Frontal cortex (tissue), 4 donors: ENCODE results near the gene DGCR2. TPM values are rescaled to one million over a fixed set of nuclear protein-coding genes. Genes with fewer than 3 reads are reported as not detected.
"Not testable (repeated sequence)": the region's sequence is repeated elsewhere in the genome, so short reads cannot be mapped to it uniquely, and the experiment has no call there.

ENCODE experiments used
- DNase-seq, 2 donors: peaks; one replicate each; pipeline ENCODE4 v3.0.0; 2012; ENCODE audit warnings: low spot score in 2 of 2
- FAIRE-seq: peaks from 2 replicates; lab custom pipeline; 2012; peaks lifted over from hg19 to GRCh38; lab: Jason Lieb, UNC
- total RNA-seq: library from RNA; depleted of rRNA; stranded (reverse); fragments of >200 nt; gene quantifications from one replicate; pipeline ENCODE4 v1.2.3, GENCODE V29; 2014
- donor health status: control.
- donor health status: control.
- donor health status: control.

The DGCR2 gene
- total RNA-seq, 1 donor from 2014 or later = 65.2 TPM

DNA sequence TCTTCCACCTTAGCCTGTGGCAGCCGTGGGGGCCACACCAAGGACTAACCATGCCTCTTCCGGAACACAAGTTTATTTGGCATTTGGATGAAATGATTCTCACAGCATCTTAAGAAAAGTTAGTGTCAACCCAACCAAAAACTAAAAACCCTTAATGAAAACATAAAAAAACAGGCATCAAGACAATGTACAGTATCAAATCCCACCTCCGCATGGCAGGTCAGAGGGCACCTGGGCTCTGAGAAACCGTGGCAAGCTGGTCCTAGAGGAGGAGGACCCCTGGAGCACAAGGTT, 86.0 kb downstream of the DGCR2 start:
- FAIRE-seq (no peak), DNase-seq (no peak)

DNA sequence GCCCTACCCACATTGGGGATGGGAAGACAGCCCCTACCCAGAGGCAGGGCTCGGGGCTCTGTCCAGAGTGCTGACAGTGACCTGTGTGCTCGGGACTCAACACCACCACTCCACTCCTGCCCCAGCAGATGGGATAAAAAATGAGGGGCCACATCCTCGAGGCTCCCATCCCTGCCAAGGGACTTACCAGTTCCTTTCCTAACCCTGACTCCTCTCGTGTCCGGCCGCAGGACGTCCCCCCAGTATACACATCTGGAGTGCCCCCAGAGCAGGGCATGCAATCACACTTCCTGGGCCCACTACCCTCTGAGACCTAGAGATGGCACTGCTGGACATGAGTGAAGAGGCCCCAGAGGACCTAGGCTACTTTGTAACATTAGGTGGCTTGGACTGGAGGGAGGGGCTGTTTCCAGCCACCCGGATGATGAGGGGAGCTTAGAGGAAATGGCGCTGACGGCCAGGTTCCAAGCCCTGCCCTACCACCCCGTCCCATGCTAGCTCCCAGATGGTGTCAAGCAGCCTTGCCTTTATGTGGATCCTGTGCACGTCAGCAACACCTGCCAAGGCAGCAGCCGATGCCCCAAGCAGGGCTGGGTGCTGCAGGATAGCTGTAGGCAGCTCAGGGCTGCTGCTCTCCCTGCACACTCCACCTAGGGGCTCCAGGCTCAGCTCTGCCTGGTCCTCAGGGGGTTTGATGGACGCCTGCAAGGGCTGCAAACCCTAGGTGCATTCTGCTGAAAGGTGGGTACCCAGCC, 86.6 kb downstream of the DGCR2 start:
- FAIRE-seq (no peak), DNase-seq (no peak)

DNA sequence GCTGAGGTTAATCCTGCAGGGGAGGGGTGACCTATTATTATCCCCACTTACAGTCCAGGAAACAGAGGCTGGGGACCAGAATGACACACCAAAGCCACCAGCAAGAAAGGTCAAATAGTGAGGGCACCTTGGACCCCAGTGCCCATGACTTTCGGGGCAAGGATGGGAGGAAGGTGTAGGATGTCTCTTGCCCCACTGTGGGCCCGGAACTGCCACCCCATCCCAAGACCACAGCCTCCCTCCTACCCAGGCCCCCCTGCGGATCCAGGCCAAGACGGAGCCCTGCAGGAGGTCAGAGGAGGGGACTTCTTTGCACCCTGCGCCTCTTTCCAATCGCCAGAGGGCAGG, 87.1 kb downstream of the DGCR2 start:
- not testable (repeated sequence) for FAIRE-seq, DNase-seq

DNA sequence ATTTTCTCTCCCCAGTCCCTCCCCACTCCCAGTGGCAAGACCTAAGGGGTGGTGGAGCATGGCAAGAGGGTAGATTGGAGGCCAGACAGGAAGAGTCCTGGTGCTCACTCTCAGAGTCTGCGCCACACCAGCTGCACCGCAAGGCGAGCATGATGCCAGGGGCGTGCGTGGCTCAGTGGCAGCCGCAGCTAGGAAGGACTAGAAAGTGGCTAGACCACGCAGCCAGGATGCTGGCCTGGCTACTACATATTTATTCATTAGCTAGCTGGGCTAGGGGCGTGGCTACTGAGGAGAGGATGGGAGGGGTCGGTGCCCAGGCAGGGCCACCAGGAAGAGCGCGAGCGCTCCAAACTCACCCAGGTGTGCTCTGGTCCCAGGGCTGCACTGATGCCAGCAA, 87.5 kb downstream of the DGCR2 start:
- FAIRE-seq = not testable (repeated sequence)

DNA sequence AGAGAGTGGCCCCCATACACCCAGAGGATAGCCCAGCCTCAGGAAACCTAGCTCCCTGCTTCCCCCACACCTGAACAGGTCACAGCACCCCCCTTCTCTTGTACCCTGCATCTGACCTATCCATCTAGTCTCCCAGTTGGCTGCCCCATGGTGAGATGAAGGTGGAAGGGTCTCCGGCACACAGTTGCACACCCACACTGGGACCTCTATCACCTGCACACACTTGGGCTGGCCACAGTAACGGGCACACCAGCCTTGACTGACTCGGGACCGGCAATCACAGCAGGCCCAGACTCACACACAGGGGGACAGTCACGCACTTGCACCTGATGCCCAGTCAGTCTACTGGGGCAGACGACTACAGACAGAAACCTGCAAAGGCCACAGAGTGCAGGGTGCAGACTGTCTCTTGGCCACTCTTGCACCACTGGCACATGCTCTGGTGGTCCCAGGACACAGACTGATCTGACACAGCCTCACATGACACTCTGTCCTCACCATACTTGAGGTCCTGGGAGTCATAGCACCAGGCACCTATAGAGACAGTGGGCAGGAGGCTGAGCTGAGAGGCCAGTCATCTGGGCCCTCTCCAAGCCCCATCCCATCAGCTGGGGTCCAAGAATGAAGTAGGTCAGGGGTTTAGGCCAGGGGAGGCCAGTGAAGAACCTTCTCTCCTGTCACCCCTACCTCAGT, 88.0 kb downstream of the DGCR2 start:
- DNase-seq, FAIRE-seq: not testable (repeated sequence)

More for the DNA sequence above, 87.5 kb downstream of the DGCR2 start:
- DNase-seq = not testable (repeated sequence)

DNA sequence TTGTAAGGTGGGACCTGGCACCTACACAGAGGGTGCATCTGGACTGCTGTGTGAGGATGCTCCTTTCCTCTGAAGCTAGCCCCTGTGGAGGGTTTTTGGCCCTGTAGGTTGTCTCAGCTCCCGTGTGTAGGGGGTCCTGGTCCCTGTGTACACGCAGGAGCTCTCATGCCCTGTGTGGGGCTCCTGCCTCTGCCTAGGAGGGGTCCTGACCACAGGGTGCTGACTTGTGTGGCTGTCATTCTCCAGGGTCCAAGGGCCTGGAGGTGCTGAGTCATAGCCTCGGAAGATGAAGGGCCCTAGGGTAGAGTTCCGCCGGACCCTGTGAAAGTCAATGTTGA, 88.7 kb downstream of the DGCR2 start:
- not testable (repeated sequence) for FAIRE-seq, DNase-seq

DNA sequence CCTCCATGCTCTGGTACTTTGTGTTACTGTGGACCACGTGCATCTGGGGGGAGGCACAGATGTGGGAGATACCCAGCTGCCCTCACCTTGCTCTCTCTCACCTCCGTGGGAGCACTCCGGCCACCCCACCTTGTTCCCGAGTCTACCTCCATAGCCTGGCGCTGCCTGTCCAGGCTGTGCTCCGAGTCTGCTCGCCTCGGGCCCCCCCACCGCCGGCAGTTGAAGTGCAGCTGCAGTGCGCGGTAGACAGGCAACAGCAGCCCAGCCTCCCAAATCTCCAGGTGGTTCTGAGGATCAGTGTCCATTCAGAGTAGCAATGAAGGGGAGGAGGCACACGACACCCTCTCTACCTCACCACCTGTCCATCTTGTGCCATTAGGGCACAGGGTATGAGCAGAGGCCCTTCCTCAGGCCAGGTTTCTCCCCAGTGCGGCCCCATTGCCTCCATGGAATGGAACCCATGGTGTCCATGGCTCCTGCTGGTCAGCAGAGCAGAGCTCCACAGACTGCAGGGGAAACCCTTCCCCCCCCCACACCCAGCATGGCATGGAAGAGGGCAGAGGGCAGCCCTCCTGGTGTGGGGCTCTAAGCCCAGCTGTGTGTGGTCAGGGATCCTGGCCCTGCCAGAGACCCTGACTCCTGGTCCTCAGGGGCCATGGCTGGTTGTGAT, 89.2 kb downstream of the DGCR2 start:
- not testable (repeated sequence) for DNase-seq, FAIRE-seq

DNA sequence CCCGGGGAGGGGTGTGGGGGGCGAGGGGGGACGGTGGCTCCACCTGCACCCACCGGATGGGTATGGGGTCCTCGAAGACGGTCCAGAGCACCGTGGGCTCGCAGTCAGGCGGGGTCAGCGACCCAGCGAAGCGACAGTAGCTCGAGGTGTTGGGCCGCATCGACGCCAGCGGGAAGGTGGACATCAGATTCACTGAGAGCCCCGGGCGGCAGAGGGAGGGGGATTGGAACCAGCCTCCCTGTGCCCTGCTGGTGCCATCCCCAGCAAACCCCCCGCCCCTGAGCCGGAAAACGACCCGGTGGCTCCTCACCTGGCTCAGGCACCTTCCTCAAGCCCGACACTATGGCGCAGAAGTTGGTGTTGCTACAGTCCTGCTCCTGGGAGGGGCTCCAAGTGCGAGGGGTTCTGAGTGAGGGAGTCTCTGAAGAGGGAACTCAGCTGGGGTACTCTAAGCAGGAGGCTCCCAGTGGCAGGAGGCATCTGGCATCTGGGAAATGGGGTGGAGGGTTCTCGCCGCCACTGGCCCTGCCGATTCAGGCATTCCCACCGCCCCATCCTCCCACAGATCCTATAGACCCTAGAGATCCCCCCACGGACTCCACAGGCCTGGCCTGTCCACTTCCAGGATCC, 89.9 kb downstream of the DGCR2 start:
- FAIRE-seq, DNase-seq: not testable (repeated sequence)

DNA sequence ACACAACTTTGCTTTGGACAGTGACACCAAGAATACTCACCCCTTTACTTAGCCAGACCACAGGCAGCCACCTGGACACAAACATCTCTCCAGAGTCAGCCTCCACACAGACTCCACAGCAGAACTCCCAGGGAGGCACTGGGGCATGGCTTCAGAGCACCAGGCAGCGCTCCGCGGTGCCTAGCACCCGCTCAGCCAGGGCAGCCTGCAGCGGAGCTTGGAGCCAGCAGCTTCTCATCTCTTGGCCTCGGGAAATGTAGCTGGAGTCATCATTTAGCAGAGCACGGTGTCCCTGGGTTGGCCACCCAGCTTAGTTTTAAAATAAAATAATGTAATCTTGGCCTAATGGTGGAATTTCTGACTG, 91.3 kb downstream of the DGCR2 start:
- FAIRE-seq, DNase-seq: not testable (repeated sequence)

DNA sequence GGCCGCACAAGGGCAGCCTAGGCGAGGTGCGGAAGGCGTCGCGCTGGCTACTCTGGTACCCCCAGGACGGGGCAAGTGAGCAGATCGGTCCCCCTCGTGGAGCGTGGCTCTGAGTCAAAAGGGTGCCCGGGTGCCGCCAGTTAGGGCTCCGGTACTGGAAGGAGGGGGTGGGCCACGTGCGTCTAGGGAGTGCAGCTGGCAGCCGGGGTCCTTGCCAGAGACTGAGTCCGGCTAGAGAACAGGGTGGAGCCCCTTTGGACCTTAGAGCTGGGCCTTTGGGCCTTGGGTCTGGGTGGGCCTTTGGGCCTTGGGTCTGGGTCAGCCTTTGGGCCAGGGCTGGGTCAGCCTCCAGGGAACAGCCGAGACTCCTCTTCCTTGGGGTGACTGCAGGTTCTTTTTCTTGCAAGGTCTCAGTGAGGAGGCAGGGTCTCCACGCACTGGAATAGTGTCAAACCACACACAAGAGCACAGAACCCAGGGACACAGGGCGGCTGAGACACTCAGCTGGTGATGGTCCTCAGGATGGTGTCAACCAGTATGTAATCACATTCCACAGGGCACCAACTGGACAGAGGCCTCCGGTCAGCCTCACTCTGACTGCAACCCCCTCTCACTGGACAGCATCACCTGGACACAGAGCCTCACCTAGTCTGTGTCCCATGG, 91.9 kb downstream of the DGCR2 start:
- FAIRE-seq, DNase-seq: not testable (repeated sequence)

DNA sequence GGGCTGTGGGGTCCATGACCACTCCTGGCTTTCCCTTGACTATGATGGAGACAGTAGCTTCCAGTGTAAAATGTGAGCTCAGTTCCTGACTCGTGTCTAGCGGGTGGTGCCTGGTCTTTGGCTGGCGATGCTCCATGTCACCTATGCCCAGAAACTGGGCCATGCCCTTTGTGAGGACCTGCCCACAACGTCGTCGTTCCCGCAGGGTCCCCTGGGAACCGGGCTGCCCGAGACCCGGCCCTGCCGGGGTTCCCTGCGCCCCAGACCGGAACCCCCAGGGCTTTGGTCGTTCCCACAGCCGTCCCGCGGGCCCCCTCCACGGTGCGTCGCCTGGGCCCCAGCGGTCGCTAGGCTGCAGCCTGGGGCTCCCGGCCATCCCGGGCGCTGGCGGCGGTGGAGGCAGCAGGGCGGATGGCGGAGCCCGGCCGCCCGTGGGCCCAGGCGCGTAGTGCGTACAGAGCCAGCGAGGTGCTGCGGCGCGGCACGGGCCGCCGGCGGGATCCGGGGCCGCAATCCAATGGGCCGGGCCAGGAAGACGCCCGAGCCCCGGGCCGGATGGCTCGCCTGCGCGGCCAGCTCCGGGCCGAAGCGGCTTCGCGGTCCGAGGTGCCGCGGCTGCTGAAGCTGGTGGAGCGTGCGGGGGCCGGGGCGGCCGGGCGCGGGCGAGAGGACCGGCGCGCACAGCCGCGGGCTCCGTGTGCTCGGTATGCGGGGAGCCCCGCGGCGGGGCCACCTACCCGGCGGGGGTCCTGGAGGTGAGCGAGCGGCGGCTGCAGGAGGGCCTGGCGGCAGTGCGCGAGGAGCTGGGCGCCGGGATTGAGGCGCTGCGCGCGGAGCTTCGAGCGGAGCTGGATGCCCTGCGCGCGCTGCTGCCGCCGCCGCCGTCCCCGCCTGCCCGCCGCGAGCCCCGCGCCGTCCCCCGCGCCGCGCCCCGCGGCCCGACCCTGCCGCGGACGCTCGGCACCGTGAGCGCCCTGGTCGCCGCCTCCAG, 92.8 kb downstream of the DGCR2 start:
- not testable (repeated sequence) for DNase-seq, FAIRE-seq

DNA sequence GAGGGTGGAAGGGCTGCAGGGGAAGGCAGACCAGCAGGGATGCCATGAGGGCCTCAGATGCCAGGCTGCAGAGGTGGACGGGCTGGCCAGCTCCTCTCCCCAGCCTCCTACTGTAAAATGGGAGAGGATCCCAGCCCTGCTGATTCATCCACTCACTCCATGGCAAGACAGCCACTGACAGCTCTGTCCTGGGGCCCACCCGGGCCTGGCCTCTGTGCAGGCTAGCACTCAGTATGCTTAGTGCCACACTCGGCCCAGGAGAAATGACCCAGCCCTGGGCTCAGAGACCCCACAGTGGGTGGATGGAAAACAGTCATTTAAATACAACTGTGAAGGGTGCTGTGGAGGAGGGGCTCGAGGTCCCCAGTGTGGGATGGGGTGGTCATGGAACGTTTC, 94.2 kb downstream of the DGCR2 start:
- not testable (repeated sequence) for FAIRE-seq, DNase-seq

DNA sequence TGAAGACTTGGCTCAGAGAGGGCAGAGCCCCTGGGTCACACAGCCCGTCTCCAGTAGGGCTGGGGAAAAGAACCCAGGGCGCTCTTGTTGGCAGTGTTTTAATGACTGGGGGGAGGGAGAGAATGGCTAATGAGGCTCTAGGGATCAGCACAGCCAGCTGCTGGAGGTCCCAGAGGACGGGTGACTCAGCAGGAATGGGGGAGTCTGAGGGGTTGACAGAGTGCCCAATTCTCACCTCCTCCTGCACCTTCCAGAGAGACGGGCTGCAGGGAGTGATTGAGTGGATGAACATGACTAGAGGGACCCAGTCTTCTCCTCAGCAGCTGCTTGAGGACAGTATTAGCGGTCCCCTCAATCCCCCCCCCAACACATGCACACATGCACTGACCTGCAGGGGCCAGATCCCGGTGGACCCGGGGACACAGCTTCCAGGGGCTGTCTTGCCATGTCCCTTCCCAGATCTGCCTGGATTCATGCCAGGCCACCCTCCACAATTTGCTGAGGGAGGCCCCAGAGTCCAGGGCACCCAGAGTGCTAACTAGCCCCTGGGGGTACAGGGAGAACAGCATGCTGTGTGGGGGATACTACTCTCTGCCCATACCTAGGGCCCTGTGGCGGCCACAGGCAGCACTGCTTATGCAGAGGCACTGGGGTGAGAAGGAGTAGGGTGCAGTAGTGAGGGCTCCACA, 94.7 kb downstream of the DGCR2 start:
- DNase-seq, FAIRE-seq: not testable (repeated sequence)

DNA sequence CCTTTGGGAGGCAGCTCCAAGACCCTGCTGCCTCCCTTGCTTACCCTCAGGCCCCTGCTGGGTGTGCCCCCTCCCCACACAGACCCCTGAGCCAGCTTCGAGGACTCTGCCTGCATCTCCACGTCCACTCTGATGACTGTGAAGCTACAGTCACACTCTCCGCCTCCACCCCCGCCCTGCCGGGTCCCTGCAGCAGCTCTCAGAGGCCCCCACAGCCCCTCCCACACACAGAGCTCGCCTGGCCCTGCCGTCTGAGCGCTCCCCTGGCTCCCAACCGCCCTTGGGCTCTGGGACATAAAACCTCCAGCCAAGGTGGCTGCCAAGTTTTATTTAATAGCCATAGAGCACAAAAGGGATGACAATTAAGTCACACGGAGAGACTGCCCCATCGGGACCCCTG, 96.1 kb downstream of the DGCR2 start:
- DNase-seq, FAIRE-seq: not testable (repeated sequence)

DNA sequence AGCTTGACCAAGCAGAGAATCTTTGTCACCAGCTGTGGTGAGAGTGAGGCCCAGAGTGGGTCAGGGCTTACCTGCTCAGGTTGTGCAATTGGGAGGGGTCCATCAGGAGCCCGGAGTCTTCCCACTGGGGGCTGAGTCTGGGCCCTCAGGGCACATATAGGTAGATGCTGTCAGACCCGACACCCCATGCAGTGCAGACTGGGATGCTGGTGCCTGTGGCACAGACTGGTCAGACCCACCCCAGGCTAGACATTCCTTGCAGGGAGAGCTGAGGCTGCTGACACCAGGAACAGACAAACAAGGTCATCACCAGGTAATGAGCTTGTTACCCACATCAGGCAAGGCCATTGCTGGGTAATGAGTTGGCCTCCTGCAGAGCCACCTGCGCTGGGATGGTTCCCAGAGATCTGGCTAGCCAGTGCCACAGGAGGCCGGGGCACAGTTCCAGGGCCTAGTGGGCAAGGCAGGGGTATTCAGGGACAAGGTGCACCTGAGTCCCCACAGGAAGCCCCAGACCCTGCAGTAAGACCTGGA, 97.2 kb downstream of the DGCR2 start:
- DNase-seq, FAIRE-seq: not testable (repeated sequence)

DNA sequence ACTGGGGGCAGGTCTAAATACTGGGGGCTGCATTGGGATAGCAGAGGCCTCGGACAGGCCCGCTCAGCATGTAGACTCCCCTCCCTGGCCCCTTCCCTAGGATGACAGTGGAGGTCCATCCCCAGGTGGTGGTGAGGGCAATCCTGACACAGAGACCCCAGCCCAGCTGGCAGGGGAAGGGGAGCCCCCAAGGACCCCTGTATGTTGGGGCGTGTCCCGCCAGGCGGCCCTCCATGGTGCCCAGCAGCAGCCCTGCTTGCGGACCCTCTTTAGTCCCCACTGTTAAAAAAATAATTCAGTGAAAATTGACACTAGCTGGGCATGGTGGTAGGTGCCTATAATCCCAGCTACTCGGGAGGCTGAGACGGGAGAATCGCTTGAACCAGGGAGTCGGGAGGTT, 98.3 kb downstream of the DGCR2 start:
- not testable (repeated sequence) for FAIRE-seq, DNase-seq

DNA sequence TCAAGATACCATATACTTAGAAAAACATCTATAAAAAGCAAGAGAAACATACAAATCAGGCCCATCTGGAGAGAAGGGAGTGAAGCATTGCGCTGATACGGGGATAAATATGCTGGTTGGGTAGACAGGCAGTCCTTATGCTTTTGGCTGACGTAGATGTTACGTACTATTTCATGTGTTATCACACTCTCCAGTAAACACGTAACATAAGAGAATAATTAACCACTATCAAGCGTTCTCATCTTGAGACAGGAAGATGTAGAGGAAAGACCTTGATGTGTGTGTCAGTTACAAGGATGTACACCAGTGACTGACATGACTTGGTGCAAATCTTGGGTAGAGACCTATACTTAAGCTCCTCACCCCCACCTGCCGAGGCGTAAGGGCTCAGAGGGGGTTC, 99.5 kb downstream of the DGCR2 start:
- DNase-seq = no peak

DNA sequence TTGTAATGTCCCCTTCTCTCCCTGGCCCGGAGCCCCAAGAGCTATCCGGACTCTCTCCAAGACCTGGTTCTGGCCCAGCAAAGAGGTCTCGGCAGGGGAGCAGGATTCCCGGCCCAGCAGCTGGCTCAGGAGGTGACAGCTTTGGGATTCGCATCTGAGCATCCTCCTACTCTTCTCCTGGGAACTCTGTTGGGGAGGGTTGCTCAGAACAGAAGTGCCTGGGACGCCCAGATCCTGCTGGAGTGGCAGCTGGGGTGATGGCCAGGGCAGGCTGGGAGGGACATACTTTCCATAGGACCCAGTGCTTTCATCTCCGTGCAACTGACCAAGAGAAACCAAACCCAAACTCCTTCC, 102.6 kb downstream of the DGCR2 start:
- FAIRE-seq = no peak

More for the DNA sequence above, 99.5 kb downstream of the DGCR2 start:
- FAIRE-seq = no peak

More for the DNA sequence above, 102.6 kb downstream of the DGCR2 start:
- no peak for DNase-seq
